Thyroid gland (tissue), 4 donors: Measurements from ENCODE around the gene CHGA. TPM values are rescaled to one million over a fixed set of nuclear protein-coding genes. Genes with fewer than 3 reads are reported as not detected.

Source experiments
- DNase-seq, 2 donors: peaks; one replicate each; pipeline ENCODE4 v3.0.0-alpha.2; 2019
- H3K27ac ChIP-seq, 3 donors: fragments of 200-600 bp; sonication (generic); 1 replicate in 2 of 3; 2 replicates in 1 of 3; pipeline ENCODE4 v1.5.1; 2016 to 2019; ENCODE audit warnings: mild to moderate bottlenecking in 1 of 3, moderate library complexity in 1 of 3
- H3K27me3 ChIP-seq: fragments of 200-600 bp; sonication (generic); one replicate; pipeline ENCODE4 v1.5.1; 2019
- H3K36me3 ChIP-seq, 2 donors: fragments of 200-600 bp; sonication (generic); one replicate each; pipeline ENCODE4 v1.5.1; 2016 to 2019
- H3K4me1 ChIP-seq, 2 donors: fragments of 200-600 bp; sonication (generic); one replicate each; pipeline ENCODE4 v1.5.1; 2017 to 2019
- H3K4me3 ChIP-seq, 3 donors: fragments of 200-600 bp; sonication (generic); replicated peaks in 1 of 3; 1 replicate in 2 of 3; 2 replicates in 1 of 3; pipeline ENCODE4 v1.5.1; 2016; ENCODE audit warnings: mild to moderate bottlenecking in 1 of 3
- H3K9me3 ChIP-seq: fragments of 200-600 bp; sonication (generic); one replicate; pipeline ENCODE4 v1.5.1; 2017
- POLR2A ChIP-seq, 2 donors: fragments of 450-650 bp; IDR thresholded peaks; one replicate each; pipeline ENCODE4 v1.6.1; 2017; ENCODE audit warnings: antibody characterized with exemption in 2 of 2, mild to moderate bottlenecking in 2 of 2, moderate library complexity in 1 of 2
- WGBS, 2 donors: methylation state at CpG; one replicate each; pipeline ENCODE4 v1.1.5; 2017; 5-methylcytosine and 5-hydroxymethylcytosine counted together
- intact Hi-C: fragments of 100-400 bp; cut with DNase I; formaldehyde crosslinking; loops from one replicate; pipeline ENCODE4 v1.15.1; 2023
- total RNA-seq, 4 donors: library from RNA; depleted of rRNA; stranded (reverse); fragments of >200 nt; gene quantifications; one replicate each; pipeline ENCODE4 v1.2.3, GENCODE V29; 2016
- TF ChIP-seq, protein P1 (sequence below), 6 experiments: fragments of 200-600 bp in 3 of 6; fragments of 450-650 bp in 3 of 6; sonication (generic) in 3 of 6; IDR thresholded peaks; one replicate each; pipeline ENCODE4 v1.5.1; 2016 to 2019; ENCODE audit warnings: antibody characterized with exemption in 6 of 6, mild to moderate bottlenecking in 2 of 6, inconsistent platforms in 1 of 6, moderate library complexity in 1 of 6

CHGA gene
- total RNA-seq, 4 donors from 2014 or later: 0.54 to 9.6 (median 1.5) TPM

DNA sequence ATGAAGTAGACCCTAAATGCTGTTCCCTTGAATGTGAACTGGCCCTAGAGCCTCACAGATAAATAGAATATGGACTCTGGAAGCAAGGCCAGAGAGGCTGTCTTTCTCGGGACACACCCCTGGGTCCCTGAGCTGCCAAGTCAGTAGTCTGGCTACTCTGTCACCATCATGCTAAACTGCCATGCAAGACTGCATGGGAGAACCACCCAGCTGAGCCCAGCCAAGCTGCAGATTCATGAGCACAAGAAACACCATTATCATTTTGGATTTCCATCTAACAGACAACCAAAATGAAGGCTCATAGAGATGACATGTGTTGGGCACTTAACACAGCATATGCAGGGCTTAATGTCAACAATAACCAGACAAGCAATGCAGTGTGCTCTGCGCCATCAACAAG is 53.3 kb downstream of the CHGA start:
- DNase-seq: no peak
- 95 to 100% methylated on average over 2 of the region's 2 CpGs for WGBS, 2 donors
- intact Hi-C loops: no loop called here

GRCh38 chr14:92978229-92979021 is 55.5 kb downstream of the CHGA start:
- 82 to 84% methylated on average over 2 to 4 of the region's 4 CpGs for WGBS, 2 donors
- TF ChIP-seq, protein P1, sequence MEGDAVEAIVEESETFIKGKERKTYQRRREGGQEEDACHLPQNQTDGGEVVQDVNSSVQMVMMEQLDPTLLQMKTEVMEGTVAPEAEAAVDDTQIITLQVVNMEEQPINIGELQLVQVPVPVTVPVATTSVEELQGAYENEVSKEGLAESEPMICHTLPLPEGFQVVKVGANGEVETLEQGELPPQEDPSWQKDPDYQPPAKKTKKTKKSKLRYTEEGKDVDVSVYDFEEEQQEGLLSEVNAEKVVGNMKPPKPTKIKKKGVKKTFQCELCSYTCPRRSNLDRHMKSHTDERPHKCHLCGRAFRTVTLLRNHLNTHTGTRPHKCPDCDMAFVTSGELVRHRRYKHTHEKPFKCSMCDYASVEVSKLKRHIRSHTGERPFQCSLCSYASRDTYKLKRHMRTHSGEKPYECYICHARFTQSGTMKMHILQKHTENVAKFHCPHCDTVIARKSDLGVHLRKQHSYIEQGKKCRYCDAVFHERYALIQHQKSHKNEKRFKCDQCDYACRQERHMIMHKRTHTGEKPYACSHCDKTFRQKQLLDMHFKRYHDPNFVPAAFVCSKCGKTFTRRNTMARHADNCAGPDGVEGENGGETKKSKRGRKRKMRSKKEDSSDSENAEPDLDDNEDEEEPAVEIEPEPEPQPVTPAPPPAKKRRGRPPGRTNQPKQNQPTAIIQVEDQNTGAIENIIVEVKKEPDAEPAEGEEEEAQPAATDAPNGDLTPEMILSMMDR (IDR thresholded peaks at IDR 0.05): no peak
- no peak for TF ChIP-seq POLR2A (IDR thresholded peaks at IDR 0.05)
- intact Hi-C loops: no loop called here
- Histone ChIP-seq H3K27me3 (no peaks in the 10 kb centered on the region), H3K27ac (no peak overlapping the region), H3K4me1 (peaks cover 0 to 13% of the 10 kb centered on the region in 2 donors), H3K9me3 (no peaks in the 10 kb centered on the region), H3K36me3 (no peaks in the 10 kb centered on the region), H3K4me3 (no peak overlapping the region)
- no peak for DNase-seq

More for the DNA sequence above, 53.3 kb downstream of the CHGA start:
- Histone ChIP-seq H3K4me3 (no peak overlapping the region), H3K4me1 (peaks cover 0 to 27% of the 10 kb centered on the region in 2 donors), H3K9me3 (no peaks in the 10 kb centered on the region), H3K27ac (no peak overlapping the region), H3K36me3 (no peaks in the 10 kb centered on the region), H3K27me3 (no peaks in the 10 kb centered on the region)
- TF ChIP-seq, protein P1 (IDR thresholded peaks at IDR 0.05): no peak
- no peak for TF ChIP-seq POLR2A (IDR thresholded peaks at IDR 0.05)

DNA sequence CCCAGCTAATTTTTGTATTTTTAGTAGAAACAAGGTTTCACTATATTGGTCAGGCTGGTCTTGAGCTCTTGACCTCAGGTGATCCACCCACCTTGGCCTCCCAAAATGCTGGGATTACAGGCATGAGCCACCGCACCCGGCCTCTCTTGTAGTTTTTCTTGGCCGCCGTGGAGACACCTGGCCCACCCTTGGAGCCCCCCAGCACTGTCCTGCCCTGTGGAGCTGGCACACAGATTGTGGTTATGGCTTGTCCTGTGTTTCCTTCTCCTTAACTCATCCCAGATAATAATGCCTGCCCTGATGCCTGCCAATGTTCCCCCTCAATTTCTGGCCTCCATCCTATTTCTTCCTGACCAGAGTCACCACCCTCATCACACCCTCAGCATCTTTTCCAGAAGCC is 57.9 kb downstream of the CHGA start:
- Histone ChIP-seq H3K4me3 (no peak overlapping the region), H3K27me3 (no peaks in the 10 kb centered on the region), H3K4me1 (peaks cover 6% of the 10 kb centered on the region in 2 donors), H3K9me3 (no peaks in the 10 kb centered on the region), H3K36me3 (no peaks in the 10 kb centered on the region), H3K27ac (no peak overlapping the region)
- intact Hi-C loops: no loop called here
- 98 to 99% methylated on average over 4 of the region's 4 CpGs for WGBS, 2 donors
- DNase-seq: no peak
- TF ChIP-seq POLR2A (IDR thresholded peaks at IDR 0.05): no peak
- TF ChIP-seq, protein P1 (IDR thresholded peaks at IDR 0.05): no peak

- Histone ChIP-seq H3K27me3 (no peaks in the 10 kb centered on the region), H3K36me3 (no peaks in the 10 kb centered on the region), H3K4me3 (no peak overlapping the region), H3K27ac (no peak overlapping the region), H3K4me1 (peaks cover 13 to 14% of the 10 kb centered on the region in 2 donors), H3K9me3 (no peaks in the 10 kb centered on the region)
- 94 to 98% methylated on average over 8 of the region's 8 CpGs for WGBS, 2 donors
- TF ChIP-seq, protein P1 (IDR thresholded peaks at IDR 0.05): no peak
- no peak for TF ChIP-seq POLR2A (IDR thresholded peaks at IDR 0.05)
- no peak for DNase-seq
- intact Hi-C loops: no loop called here
Observed at GRCh38 chr14:92981726-92982125, 58.8 kb downstream of the CHGA start.

DNA sequence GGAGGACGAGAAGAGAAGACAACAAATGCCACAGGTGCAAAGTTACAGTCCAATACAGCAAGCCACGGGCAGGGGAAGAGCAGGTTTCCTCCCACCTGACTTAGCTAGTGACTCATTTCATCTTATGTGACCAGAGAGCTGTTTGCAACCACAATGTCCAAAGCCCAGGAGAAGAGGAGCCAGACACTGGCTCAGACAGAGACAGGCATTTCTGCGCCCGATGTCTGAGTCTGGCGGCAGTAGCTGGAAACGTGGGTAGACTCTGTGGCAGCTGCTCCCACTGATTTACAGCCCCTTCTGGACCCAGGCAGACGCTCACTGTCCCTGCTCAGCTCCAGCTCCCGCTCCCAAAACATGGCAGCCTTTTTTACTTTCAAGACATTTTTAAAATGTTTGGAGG is 60.0 kb downstream of the CHGA start:
- DNase-seq: no peak
- Histone ChIP-seq H3K4me1 (peaks cover 14 to 20% of the 10 kb centered on the region in 2 donors), H3K4me3 (no peak overlapping the region), H3K36me3 (no peaks in the 10 kb centered on the region), H3K27me3 (no peaks in the 10 kb centered on the region), H3K27ac (no peak overlapping the region), H3K9me3 (no peaks in the 10 kb centered on the region)
- intact Hi-C loops: no loop called here
- TF ChIP-seq, protein P1 (IDR thresholded peaks at IDR 0.05): no peak
- TF ChIP-seq POLR2A (IDR thresholded peaks at IDR 0.05): no peak
- WGBS, 2 donors: 97 to 98% methylated on average over 7 to 8 of the region's 8 CpGs
